Cardiac fibroblast (primary cell): ENCODE data around the gene SPRY4.
A peak's percentile ranks its signal among the peaks of the same experiment; 100 is the strongest.
"Not testable (repeated sequence)": the region's sequence is repeated elsewhere in the genome, so short reads cannot be mapped to it uniquely, and the experiment has no call there.

Experiments
- DNase-seq, 2 donors: peaks; one replicate each; pipeline versions ENCODE4 v3.0.0 to v3.0.0-alpha.2; 2010; ENCODE audit warnings: low read depth in 2 of 2
- H3K4me3 ChIP-seq, 2 donors: replicated peaks in 1 of 2; 1 replicate in 1 of 2; 2 replicates in 1 of 2; pipeline ENCODE4 v1.5.1; 2011; ENCODE audit warnings: low read depth in 2 of 2, low read length in 2 of 2, mild to moderate bottlenecking in 2 of 2, moderate library complexity in 1 of 2
- CTCF ChIP-seq: IDR thresholded peaks from one replicate; pipeline ENCODE4 v1.5.1; 2011; ENCODE audit warnings: low read depth, mild to moderate bottlenecking, low read length, inconsistent platforms

SPRY4 gene

GRCh38 chr5:142334538-142334937, 9.7 kb upstream of the SPRY4 start:
- no peak for TF ChIP-seq CTCF
- no peak for DNase-seq
- H3K4me3 ChIP-seq, result no peak overlapping the region

DNA sequence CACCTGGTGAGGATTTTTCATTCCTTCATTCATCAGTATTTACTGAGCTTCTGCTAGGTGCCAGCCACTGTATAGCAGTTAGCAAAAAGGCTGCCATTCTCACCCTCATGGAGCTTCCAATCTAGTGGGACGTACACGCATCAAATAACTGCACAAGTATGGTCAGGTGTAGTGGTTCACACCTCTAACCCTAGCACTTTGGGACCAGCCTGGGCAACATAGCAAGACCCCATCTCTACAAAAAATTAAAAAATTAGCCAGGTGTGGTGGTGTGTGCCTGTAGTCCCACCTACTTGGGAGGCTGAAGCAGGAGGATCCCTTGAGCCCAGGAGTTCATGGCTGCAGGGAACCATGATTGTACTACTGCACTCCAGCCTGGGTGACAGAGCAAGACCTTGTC, 8.9 kb upstream of the SPRY4 start:
- DNase-seq, H3K4me3 ChIP-seq: not testable (repeated sequence)

GRCh38 chr5:142330444-142330843, 5.6 kb upstream of the SPRY4 start:
- no peak for TF ChIP-seq CTCF
- H3K4me3 ChIP-seq, result no peak overlapping the region
- DNase-seq, result no peak

- no peak overlapping the region for H3K4me3 ChIP-seq
- no peak for DNase-seq
- no peak for TF ChIP-seq CTCF
These were observed 5.2 kb upstream of the SPRY4 start for GRCh38 chr5:142330026-142330425.

DNA sequence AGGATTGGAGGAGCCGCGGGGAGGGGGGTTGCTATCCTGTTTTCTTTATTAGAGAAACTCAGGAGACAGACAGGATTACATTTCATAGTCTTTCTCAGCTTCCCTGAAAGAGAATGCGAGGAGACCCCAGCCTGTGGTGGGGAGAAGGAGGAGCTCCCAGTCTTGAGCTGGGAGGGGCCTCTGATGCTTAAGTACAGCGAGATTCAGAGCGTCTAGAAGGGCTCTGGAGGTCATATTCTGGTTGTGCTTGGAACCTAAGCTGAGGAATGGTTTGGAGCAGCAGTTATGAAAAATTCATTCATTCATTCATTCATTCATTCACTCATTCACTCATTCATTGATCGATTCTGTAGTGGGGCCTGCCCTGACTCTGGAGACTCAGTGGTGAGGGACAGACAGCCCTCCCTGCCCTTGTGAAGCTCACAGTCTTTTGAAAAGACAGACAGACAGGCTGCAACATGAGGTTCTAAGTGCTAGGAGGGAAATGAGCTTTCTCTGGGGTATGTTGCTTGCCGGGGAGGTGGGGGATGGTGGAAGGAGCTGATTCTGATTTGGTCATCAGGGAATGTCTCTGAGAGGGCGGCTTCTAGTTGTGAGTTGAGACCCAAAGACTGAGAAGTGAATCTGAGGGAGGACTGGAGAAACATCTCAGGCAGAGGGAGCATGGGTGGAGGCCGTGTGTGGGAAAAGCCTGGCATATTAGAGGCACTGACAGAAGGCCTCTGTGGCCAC, 2.5 kb upstream of the SPRY4 start:
- H3K4me3 ChIP-seq, result no peak overlapping the region
- peak; percentile 69 to 86 for DNase-seq
- TF ChIP-seq CTCF, result peak; percentile 9

GRCh38 chr5:142326480-142326938, 1.7 kb upstream of the SPRY4 start:
- TF ChIP-seq CTCF, result no peak
- H3K4me3 ChIP-seq, result peak overlapping the region in 1 of 2 donors; percentile 95
- DNase-seq, result no peak

GRCh38 chr5:142325725-142326479, 1.1 kb upstream of the SPRY4 start:
- peak overlapping the region; percentile 91 to 95 for H3K4me3 ChIP-seq
- no peak for TF ChIP-seq CTCF
- DNase-seq, result peak; percentile 83 to 94
